Right ventricle myocardium inferior (tissue), 1 donor: ENCODE results near the gene IPO9. TPM values are rescaled to one million over a fixed set of nuclear protein-coding genes. Genes with fewer than 3 reads are reported as not detected.

Experiments used
- ATAC-seq: fragments of 200-7000 bp; cut with Tn5 transposase; one replicate; pipeline ENCODE4 v1.9.1; 2020; ENCODE audit warnings: mild to moderate bottlenecking, moderate library complexity
- DNase-seq: peaks from one replicate; pipeline ENCODE4 v3.0.0; 2021; ENCODE audit errors: missing footprints
- intact Hi-C: fragments of 100-400 bp; cut with DNase I; formaldehyde crosslinking; loops from one replicate; pipeline ENCODE4 v1.11.0; 2022
- total RNA-seq: library from RNA; stranded (reverse); fragmentation: NEBNext Ultra II Directional; extraction: Animal tissue kit (Norgen Biotek cat#: 25700); gene quantifications from one replicate; pipeline ENCODE4 v1.2.1, GENCODE V29; 2021
- donor health status: DM: no; HTN: yes; CAD: no; lungs with severe emphysema.

Gene IPO9
- total RNA-seq, 1 donor from 2014 or later: 22.6 TPM

DNA sequence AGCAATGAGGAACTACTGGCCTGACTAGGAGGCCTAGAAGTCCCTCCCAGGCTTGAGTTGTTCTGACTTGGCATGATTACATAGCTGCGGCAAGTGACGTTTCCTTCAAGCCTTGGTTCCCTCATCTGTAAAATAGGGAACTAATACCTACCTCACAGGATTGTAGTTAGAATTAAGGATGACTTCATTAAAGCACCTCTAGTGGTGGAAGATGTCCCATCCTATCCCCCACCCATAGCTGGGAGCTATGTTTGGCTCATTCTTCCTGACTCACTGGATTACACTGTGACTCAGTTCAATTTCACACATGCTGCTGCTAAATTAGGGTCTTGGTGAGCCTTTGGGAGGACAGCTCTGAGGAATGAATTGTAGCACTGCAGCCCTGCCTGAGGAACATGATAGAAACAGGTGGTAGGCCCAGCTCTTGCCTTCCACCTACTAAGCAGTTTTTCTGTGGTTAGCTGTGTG is 53.7 kb downstream of the IPO9 start:
- no peak for ATAC-seq
- intact Hi-C loops: no loop called here
- DNase-seq: no peak

DNA sequence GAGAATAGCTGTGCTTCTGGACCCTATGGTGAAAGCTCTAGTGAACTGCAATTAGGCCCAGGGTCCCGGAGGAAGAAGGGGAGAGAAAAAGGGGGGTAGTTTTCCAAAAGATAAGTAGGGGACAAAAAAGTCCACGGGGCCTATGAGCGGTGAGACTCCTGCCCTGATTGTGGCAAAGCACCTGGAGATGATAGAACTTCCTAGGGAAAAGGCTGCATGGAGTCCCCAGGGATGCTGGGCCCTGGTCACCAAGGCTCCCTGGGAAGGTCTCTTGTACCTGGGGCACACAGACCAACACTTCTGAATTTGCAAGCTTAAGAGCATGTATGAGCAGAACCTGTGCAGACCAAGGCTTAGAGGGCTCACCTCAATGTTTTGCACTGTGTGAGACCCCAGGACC is 54.3 kb downstream of the IPO9 start:
- intact Hi-C loops: no loop called here
- no peak for DNase-seq
- no peak for ATAC-seq

DNA sequence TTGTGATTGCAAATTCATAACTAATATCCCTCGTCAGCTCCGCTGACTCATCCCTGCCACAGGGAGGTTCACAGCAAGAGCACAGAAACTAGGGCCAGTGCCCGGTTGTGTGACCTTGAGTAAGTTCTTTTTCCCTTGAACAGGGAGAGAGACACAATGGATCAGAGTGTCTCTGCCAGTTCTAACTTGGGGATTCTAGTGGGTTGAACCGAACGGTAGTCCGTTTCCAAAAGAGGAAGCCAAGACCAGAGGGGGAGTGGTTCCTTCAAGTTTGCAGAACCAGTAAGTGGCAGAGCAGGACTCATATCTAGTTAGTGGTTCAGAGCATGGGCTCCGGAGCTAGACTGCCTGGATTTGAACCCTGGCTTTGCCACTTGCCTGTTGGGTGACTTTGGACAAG is 54.8 kb downstream of the IPO9 start:
- intact Hi-C loops: no loop called here
- ATAC-seq (peak; percentile 53), DNase-seq (no peak)

DNA sequence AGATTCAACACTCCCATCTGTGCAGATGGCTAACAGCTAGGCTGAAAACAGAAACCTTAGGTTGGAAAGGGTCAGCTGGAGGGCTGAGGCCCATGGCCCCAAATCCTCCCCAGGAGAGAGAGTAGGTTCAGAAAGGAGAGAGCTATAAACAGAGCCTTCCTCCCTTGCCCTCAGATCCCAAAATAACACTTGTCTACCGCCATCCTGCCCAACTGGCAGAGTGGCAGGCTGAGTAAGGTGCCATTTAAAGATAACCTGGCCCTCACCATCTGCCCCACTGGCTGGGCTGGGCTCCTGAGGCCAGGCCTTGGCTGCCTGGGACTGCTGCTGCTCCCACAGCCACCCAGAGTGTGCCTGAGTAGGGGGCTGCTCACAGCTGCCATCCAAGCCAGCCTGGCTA is 55.5 kb downstream of the IPO9 start:
- intact Hi-C loops: no loop called here
- ATAC-seq (peak; percentile 48), DNase-seq (no peak)

DNA sequence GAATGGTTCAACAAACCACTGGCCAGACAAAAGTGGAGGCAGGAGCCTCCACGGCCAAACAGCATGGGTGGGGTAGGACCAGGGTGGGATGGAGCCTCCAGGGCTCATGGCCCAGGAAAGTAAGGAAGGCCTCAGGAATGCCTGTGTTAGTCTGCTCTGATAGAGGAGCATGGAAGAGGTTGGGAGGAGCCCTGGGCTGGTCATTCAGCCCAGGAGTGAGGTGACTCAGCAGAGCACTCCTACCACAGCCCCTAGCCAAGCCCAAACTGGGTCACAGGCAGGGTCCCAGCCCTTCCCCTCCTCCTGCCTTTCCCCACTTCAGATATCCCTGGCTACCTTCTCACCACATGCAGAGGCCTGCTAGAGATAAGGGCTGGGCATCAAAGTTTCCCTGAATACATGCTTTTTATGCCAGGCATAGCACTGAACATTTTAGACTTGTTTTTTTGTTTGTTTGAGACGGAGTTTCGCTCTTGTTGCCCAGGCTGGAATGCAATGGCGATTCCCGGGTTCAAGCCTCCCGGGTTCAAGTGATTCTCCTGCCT is 56.6 kb downstream of the IPO9 start:
- intact Hi-C loops: loop anchor here (5.0 kb wide), 1 partner anchor 222 kb away; no protein-coding TSS in a partner anchor
- DNase-seq (no peak), ATAC-seq (no peak)

DNA sequence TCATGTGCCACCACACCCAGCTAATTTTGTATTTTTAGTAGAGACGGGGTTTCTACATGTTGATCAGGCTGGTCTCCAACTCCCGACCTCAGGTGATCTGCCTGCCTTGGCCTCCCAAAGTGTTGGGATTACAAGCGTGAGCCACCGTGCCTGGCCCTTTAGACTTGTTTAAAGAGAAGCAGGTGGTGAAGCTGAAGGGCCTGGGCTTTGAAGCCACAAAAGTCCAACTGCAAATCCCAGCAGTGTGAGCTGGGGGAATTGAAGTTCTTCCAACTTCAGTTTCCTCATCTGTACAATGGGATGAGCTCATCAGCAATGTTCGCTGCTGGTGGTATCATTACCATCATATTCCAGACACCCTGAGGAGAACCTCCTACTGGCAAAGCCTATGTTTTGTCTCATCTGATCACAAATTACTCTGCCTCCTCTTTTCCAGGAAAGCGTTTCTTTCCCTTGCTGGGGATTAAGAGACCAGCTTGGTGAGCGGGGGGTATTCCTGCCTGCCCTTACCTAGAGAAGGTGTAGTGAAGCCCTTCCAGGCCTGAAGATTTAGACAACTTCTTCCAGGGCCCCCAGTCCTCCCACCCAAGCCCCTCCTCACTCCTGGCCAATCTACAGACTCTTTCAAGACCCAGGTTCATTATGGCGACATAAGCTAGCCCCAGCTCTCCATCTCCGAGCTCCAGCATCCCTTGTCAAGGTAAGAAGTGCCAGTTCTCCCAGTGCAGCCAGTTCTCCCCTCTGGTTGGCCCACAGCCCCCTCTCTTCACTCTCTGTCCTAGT is 57.3 kb downstream of the IPO9 start:
- ATAC-seq: no peak
- intact Hi-C loops: loop anchor here (5.0 kb wide), 1 partner anchor 221 kb away; no protein-coding TSS in a partner anchor
- no peak for DNase-seq

DNA sequence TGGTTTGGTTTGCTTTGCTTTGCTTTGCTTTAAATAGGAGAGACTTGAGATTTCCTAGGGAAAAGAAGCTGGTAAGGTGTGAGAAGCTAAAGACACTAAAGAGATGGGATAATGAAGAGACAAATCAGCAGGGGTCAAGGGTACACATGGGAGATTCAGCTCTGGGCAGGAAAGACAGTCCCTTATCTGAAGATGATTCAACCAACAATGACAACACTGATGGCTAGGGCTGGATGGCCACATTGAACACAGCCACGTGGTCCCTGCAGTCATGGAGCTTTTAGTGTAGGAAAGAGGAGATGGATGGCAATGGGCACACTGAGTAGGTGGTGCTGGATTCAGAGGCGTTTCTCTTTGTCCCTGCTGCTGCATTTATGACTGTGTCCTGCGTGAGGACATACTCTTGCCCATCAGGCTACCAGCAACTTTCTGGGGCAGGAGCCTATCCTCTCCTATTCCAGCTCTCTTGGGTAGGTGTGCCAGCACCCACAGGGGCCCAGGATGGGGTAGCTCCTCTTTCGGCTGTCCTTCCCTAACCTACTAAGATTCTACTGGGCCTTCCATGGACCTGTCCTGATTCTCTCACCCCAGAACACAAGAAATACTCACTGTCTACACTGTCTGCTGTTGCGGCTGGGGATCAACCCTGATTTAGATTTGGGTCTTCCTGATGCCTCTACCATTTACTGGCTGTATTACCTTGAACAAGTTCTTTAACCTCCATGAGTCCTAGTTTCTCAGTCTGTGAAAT is 58.3 kb downstream of the IPO9 start:
- intact Hi-C loops: loop anchor here (5.0 kb wide), 1 partner anchor 220 kb away; no protein-coding TSS in a partner anchor
- ATAC-seq: no peak

DNA sequence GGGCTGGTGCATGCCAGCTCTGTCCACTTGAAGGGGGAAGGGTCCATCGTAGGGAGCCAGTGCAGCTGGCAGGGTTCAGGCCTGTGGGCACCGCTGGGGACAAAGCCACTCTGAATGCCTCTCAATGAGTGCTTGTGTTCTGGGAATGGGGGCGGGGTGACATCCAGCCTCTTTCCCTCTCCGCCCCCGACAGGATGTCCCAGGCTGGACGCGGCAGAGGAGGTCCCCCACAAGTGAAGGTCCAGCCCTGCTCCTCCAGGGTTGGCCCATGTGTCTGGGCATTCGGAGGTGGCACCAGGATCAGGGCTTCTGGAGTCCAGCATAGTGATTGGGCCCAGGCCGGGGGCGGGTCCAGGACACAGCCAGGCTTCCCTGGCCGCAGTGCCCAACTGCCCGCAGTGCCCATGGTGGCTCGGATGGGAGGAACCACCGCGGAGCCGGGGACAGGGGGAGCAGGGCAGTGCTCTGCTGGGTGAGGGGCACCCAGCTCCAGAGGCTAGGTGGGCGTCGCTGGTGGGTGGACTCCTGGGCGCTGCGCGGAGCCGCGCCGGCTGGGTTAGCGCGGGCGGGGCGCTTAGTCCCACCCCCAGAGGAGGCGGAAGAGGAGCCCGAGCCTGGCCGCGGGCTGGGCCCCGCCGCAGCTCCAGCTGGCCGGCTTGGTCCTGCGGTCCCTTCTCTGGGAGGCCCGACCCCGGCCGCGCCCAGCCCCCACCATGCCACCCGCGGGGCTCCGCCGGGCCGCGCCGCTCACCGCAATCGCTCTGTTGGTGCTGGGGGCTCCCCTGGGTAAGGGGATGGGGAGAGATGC is 59.5 kb downstream of the IPO9 start, which contains the start of gene SHISA4:
TSS of gene SHISA4 (plus strand) at position 617 of the 808 bp plus-strand sequence. CDS start at position 714, 97 bp downstream.
- ATAC-seq (peak; percentile 84), DNase-seq (peak; percentile 88)
- intact Hi-C loops: loop anchor here (5.0 kb wide), 1 partner anchor 219 kb away; no protein-coding TSS in a partner anchor

More for the DNA sequence above, 58.3 kb downstream of the IPO9 start:
- DNase-seq: no peak

DNA sequence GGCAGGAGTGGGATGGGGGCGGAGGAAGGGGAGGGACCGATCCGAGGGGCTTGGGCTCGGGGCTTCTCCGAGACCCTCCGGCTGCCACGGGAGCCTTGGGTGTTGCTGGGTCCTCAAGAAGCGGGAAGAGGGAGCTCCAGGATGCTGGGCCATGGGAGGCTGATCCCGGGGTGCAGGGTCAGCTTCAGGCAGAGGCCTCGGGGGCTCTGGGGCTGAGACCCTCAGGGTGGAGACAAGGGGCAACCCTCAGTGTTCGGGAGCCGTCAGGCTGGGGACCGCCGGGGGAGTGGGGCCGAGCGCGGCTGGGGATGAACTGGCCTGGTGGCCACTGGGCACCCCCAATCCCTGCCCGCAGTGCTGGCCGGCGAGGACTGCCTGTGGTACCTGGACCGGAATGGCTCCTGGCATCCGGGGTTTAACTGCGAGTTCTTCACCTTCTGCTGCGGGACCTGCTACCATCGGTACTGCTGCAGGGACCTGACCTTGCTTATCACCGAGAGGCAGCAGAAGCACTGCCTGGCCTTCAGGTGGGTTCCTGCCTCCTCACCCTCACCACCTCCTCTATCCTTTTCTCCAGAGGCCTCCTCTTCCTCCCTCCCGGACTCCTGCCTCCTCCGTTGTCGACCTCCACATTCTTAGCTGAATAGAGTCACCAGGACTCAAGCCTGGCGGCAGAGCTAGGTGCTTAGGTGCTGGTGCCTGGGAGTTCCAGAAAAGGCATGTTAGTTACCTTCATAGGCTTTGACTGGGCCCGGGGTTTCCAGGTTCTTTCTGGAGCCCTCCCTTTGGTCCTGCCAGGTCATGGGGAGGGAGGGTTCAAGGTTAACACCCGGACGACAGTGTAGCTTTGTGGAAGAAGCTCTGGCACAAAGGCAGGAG is 60.4 kb downstream of the IPO9 start:
- DNase-seq (no peak), ATAC-seq (no peak)
- intact Hi-C loops: loop anchor here (5.0 kb wide), 1 partner anchor 218 kb away; no protein-coding TSS in a partner anchor

DNA sequence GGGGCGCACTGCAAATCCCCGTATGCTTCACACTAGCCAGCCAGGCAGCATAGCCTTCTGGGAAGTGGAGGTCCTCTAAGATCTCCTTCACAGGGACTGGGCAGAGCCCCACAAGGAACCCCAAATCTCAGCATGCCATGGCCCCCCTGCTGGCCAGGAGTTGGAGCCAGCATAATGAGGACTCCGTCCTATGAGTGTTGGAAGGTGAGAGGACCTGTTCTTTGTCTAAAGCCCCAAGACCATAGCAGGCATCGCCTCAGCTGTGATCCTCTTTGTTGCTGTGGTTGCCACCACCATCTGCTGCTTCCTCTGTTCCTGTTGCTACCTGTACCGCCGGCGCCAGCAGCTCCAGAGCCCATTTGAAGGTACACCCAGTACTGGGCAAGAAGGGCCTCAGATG is 61.3 kb downstream of the IPO9 start:
- intact Hi-C loops: no loop called here
- DNase-seq: no peak
- ATAC-seq: no peak

DNA sequence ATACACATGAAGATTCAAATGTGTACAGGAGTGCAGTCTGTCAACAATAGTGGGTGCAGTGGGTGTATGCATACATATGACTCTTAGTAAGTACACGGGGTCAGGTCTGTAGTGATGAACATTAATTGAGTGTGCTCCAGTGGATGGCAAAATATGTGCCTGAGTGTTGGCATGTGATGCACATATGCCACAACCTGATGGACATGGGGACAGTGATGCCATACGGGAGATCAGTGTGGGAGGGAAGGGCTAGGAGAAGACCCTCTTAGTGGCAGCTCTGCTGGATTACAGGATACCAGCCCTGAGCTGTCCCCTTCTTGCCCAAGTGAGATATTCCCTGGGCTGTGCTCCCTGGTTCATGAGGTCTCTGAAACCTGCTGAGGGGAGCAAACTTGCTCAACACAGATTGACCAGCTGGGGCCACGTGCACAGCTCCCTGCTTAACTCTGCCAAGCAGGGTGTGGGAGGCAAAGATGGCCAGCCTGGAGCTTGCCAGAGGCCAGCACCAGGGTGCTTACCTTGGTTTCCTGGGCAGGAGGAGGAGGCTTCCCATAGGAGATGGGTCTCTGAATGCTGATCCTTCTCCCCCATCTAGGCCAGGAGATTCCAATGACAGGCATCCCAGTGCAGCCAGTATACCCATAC is 62.0 kb downstream of the IPO9 start:
- intact Hi-C loops: no loop called here
- no peak for DNase-seq
- ATAC-seq: no peak

DNA sequence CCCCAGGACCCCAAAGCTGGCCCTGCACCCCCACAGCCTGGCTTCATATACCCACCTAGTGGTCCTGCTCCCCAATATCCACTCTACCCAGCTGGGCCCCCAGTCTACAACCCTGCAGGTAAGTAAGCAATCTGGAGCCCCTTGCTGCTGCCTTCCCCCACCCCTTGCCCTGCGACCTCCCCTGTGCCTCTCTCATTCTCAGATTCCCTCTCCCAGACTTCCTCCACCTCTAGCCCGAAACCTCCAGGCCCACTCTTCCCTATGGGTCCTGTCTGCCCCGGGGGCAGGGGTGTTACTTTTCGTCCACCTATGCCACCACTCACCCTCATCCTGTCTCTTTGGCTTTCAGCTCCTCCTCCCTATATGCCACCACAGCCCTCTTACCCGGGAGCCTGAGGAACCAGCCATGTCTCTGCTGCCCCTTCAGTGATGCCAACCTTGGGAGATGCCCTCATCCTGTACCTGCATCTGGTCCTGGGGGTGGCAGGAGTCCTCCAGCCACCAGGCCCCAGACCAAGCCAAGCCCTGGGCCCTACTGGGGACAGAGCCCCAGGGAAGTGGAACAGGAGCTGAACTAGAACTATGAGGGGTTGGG is 62.6 kb downstream of the IPO9 start:
- intact Hi-C loops: no loop called here
- DNase-seq: no peak
- no peak for ATAC-seq

DNA sequence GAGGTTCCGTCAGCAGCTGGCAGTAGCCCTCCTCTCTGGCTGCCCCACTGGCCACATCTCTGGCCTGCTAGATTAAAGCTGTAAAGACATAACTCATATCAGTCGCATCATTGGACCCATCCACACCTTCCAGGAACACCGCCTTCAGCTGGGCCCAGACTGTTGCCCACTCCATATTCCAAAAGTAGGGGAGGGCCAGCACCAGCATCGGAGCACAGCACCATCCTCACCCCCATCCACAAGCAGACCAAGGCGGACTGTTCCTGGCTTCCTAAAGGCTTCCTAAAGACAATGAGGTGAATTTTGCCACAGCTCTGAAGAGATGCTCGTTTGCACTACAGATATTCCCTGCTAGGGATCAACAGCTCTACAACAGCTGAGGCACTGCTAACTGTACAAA is 63.3 kb downstream of the IPO9 start:
- DNase-seq (no peak), ATAC-seq (no peak)
- intact Hi-C loops: no loop called here

DNA sequence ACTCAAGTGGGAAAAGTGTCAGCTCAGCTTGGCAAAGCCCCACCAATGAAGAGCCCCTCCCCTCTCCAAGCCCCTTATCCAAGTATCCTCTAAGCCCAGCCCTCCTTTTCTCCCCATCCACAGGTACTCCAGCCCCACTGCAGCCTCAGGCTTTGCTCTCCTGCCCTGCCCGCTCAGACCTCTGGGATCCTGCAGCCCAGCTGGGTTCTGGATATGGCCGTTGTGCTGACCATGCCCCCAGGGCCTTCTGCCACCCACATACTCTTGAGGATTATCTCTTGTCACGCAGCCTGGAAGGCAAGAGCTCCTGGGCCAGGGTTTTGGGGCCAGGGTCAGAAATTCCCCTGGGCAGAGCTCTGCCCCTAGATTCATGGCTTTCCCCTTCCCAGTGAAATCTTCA is 64.5 kb downstream of the IPO9 start:
- intact Hi-C loops: no loop called here
- DNase-seq (no peak), ATAC-seq (no peak)

DNA sequence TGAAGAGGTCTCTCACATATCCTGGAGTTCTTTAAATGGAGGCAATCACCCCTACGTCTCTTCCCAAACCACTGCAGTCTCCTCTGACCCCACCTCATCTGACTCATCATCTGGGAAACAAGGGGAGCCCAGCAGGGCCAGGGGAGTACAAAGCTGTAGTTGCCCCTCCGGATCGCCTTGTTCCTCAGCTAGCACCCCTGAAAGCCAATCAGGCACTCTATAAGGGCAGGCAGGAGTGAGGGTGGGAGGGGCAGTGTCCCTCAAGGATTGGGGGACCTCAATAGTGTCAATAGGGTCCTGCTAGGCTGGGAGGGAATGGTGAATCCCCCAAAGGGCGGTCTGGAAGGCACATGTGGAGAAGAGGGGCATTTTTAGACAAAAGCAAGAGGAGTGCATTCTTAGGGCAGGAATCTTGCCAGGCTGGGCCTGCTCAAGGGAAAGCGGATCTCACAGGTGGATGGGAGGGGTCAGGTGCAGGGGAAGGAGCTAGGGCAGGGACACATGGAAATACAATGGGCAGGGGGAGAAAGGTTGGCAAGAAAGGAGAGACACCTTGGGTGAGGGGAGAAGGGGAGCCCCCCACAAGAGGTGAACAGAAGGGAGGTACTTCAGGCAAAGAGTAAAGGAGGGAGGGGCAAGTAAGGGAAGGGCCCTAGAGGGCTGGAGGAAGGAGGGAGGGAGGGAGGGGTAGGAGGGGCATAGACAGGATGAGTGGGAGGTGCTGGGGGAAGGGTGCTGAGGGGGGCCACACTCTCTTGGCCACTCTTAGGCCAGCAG is 65.6 kb downstream of the IPO9 start:
- ATAC-seq (no peak), DNase-seq (no peak)
- intact Hi-C loops: loop anchor here (5.0 kb wide), 2 partner anchors 63 to 228 kb away; partner anchors contain the start of genes GPR37L1 and TIMM17A

DNA sequence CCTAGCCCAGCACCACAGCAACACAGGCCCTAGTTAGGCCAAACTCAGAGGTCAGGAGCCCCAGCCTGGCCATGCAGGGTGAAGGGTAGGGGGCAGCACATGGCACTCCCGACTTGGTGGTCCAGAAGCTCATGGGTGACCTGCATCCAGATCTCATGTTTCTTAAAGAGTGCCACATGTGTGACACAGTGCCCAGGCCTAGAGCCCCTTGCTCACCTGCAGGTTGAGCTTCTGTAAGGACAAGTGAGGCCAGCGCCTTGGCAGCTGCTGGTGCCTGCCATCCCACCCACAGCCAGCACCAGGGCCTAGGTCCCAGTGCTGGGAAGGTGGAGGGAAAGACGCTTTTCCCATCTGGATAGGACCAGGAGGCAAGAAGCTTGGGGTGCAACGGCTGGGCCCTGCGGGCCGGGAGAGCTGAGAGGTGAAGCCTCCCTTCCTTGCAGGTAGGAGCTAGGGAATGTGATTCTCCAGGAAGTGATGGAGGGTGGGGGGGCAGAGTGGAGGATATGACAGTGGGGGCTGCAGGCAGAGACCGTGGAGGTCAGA is 66.2 kb downstream of the IPO9 start:
- intact Hi-C loops: loop anchor here (5.0 kb wide), 2 partner anchors 62 to 227 kb away; partner anchors contain the start of genes GPR37L1 and TIMM17A
- no peak for DNase-seq
- no peak for ATAC-seq
